ENCODE data around the gene NR1H4.
"Not testable (repeated sequence)": the region's sequence is repeated elsewhere in the genome, so short reads cannot be mapped to it uniquely, and the experiment has no call there.

NR1H4 gene

DNA sequence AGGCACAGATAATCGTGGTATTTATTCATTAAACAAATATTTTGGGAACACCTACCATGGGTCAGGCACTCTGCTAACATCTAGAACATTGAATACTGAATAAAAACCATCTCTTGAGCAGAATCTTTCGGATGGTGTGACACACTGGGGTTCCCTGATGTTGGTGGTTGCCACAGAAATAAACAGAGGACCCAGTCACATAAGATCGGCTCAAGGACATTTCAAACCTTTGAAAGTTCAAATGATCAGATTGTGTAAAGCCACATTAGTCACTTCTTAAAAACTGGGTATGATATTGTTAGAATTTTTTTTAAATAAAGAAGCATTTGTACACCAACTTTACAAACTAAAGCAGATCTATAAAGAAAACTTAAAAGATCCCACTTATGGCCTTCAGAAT is 39.0 kb downstream of the NR1H4 start:
- no peak for DNase-seq (ENCODE audit: low read depth in 2 of 3, low spot score in 1 of 3)

- DNase-seq (ENCODE audit: low read depth in 2 of 3, low spot score in 1 of 3): no peak
These were observed 42.3 kb downstream of the NR1H4 start for GRCh38 chr12:100515968-100516367.

- no peak for DNase-seq (ENCODE audit: low read depth in 2 of 3, low spot score in 1 of 3)
These were observed 44.7 kb downstream of the NR1H4 start for GRCh38 chr12:100518376-100518775.

GRCh38 chr12:100520048-100520769 is 46.5 kb downstream of the NR1H4 start:
- no peak for DNase-seq (ENCODE audit: low read depth in 2 of 3, low spot score in 1 of 3)

DNA sequence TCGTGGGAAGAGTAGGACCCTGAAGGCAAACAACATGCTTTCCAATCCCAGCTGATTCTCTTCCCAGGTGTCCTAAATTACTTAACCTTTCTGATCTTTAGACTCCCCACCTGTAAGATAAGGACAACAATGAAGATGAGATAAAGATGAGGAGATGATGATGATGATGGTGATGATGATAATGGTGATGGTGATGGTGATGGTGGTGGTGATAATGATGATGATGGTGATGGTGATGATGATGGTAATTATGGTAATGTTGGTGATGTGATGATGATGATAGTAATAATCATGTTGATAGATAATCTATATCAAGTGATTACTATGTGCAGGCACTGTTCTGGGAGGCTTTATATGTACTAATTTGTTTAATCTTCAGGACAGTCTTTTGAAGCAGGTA is 48.3 kb downstream of the NR1H4 start:
- no peak for DNase-seq (ENCODE audit: low read depth in 2 of 3, low spot score in 1 of 3)

- no peak for DNase-seq (ENCODE audit: low read depth in 2 of 3, low spot score in 1 of 3)
These were observed 54.4 kb downstream of the NR1H4 start for GRCh38 chr12:100528034-100528433.

DNA sequence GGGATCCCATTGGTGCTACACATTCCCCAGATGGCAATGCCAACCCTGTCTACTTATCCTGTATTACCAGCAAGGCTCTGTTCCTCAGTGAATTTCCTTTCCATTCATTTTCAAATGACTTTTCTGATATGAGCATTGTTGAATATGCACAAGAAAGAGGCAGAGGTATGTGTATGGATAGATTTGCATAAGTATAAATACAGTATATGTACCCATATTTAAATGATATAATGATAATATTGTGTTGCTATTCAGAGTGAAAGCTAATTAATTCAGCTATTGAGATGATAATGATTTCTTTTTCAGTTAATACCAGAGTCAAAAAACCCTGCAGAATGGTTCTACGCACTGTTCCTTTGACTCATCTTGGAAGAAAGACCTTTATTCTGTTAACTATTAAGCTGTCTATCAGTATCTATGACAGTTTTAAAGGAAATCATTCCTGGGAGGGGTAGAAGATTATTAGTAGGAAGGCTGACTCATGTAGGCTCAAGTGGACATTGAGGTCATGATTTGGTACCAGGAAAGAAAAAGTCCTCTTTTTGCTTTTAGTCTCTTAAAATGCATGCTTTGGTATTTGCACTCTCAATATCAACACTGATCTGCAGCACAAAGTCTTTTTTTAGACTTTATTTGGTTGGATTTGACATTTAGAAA is 54.9 kb downstream of the NR1H4 start:
- DNase-seq (ENCODE audit: low read depth in 2 of 3, low spot score in 1 of 3): no peak

- no peak for DNase-seq (ENCODE audit: low read depth in 2 of 3, low spot score in 1 of 3)
These were observed 56.2 kb downstream of the NR1H4 start for GRCh38 chr12:100529756-100530350.

- no peak for DNase-seq (ENCODE audit: low read depth in 2 of 3, low spot score in 1 of 3)
These were observed 59.7 kb downstream of the NR1H4 start for GRCh38 chr12:100533376-100533775.

DNA sequence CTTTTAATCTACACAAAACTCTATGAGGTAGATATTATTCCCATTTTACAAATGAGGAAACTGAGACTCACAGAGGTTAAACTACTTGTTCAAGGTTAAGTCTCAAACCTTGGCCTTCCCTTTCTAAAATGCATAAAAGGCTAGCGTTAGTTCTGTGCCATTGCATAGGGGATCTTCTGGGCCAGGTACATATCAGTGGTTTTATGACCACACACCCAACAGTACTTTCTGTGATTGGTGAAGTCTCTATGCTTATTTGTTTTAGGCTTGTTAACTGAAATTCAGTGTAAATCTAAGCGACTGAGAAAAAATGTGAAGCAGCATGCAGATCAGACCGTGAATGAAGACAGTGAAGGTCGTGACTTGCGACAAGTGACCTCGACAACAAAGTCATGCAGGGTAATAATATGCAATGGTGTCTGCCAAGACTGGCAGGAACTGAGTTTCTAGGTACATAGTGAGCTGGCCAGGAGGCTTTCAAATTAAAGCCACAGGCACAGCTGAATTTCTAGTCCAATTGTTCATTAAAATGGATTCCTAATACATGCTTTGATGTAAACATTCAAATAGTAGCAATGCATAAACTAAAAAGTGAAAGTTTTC is 61.1 kb downstream of the NR1H4 start:
- no peak for DNase-seq (ENCODE audit: low read depth in 2 of 3, low spot score in 1 of 3)

GRCh38 chr12:100539202-100539601 is 65.5 kb downstream of the NR1H4 start:
- DNase-seq (ENCODE audit: low read depth in 2 of 3, low spot score in 1 of 3): no peak

DNA sequence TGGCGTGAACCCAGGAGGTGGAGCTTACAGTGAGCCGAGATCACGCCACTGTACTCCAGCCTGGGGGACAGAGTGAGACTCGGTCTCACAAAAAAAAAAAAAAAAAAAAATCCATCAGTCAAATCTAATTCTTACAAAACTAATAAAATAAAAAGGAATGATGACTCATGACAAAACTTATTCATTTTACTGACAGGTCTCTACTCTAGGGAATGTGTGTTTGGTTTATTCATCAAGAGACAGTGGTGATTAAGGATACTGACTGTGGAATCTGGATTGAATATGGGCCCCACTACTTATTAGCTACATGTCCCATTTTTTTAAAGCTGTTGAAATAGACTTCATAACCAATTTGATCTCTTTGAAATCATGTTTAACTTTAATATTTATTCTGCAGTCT is 70.5 kb downstream of the NR1H4 start:
- DNase-seq (ENCODE audit: low read depth in 2 of 3, low spot score in 1 of 3): no peak

DNA sequence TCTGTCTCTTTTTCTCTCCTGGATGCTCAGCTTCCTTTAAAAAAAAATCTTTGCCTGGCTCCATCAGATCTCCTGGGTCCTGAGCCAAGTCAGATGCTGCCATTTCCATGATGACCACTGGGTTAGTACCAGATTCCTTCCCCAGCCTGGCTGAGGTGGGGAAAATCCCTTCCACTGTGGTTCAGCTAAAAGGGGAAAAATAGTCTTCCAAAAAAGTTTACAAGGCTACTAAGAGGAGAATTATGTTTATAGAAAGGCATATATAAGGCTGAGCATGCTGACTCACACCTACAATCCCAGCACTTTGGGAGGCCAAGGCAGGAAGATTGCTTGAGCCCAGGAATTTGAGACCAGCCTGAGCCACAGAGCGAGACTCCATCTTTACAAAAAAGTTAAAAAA is 71.4 kb downstream of the NR1H4 start:
- no peak for DNase-seq (ENCODE audit: low read depth in 2 of 3, low spot score in 1 of 3)

DNA sequence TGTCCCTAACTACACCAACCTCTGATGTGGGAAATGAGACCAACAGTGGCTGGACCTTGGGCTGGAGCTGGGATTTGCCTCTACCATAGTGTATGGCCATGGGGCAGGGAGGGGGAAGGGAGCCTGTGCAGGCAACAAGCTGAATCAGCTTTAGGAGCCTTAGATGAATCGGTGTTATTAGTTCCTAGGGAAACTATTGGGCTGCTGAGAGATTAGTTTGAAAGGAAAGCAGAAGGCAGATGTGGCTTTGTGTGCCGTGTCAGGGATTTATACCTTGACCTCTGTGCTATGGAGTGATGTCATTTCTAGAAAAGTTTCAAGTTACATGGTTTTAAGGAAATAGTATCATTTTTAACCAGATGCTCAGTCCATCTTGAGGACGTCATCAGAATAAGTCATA is 80.3 kb downstream of the NR1H4 start:
- DNase-seq (ENCODE audit: low read depth in 2 of 3, low spot score in 1 of 3): no peak

- DNase-seq (ENCODE audit: low read depth in 2 of 3, low spot score in 1 of 3): no peak
These were observed 81.0 kb downstream of the NR1H4 start for GRCh38 chr12:100554608-100555077.

- DNase-seq (ENCODE audit: low read depth in 2 of 3, low spot score in 1 of 3): no peak
These were observed 82.1 kb downstream of the NR1H4 start for GRCh38 chr12:100555722-100556121.

DNA sequence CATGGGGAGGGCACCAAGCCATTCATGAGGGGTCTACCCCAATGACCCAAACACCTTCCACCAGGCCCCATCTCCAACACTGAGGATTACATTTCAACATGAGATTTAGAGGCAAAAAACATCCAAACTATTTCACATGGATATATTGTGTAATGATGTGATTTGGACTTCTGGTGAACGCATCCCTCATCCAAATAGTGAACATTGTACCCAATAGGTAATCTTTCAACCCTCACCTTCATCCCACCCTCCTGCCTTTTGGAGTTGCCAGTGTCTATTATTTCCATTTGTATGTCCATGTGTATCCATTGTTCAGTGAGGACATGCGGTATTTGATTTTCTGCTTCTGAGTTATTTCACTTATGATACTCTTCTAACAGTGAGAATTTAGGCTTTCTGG is 83.7 kb downstream of the NR1H4 start:
- DNase-seq (ENCODE audit: low read depth in 2 of 3, low spot score in 1 of 3): no peak

- not testable (repeated sequence) for DNase-seq (ENCODE audit: low read depth in 2 of 3, low spot score in 1 of 3)
These were observed 85.6 kb downstream of the NR1H4 start for GRCh38 chr12:100559261-100559660.

DNA sequence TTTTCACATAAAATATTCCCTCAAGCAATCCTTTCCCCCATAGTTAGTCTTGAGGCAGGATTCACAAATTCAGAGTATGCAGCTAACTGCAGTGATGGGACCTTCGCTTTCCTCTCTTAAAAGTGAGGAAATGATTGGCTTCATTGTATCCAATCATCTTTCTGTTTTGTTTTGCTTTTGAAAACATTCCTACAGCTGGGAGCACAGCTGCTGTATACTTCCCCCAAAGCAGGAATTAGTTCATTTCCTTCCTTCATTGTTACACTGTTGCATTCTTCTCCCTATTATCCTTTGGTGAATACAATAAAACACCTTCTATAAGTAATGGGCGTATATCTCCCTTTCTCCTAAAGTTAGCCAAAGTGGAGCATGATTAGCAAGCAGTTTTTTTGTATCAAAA is 90.4 kb downstream of the NR1H4 start:
- DNase-seq (ENCODE audit: low read depth in 2 of 3, low spot score in 1 of 3): no peak

GRCh38 chr12:100564905-100565467 is 91.3 kb downstream of the NR1H4 start:
- DNase-seq (ENCODE audit: low read depth in 2 of 3, low spot score in 1 of 3): no peak

DNA sequence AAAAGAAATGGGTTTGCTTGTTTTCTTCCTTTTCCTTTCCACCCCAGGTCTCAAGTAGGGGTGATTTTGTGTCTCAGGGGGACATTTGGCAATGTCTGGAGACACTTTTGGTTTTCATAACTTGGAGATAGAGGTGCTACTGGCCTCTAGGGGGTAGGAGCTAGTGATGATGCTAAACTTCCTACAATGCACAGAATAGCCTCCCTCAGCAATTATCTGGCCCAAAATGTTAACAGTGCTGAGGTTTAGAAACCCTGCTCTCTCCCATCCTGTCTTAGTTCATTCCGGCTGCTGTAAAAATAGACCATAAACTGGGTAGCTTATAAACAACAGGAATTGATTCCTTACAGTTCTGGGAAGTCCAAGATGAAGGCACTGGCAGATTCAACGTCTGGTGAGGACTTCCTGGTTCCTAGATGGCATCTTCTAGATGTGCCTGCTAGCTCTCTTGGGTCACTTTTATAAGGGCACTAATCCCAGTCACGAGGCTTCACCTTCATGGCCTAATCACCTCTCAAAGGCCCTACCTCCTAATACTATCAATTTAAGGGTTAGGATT is 92.4 kb downstream of the NR1H4 start:
- DNase-seq (ENCODE audit: low read depth in 2 of 3, low spot score in 1 of 3): no peak
